Measurements from ENCODE around the gene STK32A.

STK32A gene

GRCh38 chr5:147418613-147419012, 183.8 kb downstream of the STK32A start:
- DNase-seq (ENCODE audit: low spot score): no peak

DNA sequence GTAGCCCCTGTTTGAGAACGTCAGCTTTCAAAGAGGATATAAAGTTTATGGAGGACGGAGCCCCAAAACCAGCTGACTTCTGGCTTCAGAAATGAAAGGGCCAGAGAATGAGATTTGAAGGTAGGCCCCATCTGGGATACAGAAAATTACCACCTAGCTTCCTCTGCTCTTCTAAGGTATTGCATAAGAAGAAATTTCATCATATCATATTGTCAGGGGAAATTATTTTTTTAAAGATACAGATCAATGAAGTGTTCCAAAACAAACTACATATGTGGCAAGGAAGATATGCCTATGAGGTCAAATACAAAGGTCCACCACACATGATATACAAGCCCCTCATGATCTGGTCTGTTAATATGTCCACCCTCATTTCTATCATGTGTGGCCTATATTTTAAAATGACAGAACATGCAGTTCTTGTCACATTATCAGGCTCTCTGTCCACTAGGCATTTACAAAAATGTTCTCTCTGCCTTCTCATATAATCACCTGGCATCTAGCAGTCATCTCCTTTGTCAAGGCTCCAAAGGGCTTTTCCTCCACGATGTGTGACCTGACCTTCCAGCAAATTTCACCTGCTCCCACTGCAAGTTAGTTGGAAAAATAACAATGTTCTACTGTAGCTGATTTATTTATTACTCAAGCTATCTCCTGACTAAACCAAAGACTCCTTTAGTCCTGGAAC, 192.0 kb downstream of the STK32A start:
- DNase-seq (ENCODE audit: low spot score): no peak

DNA sequence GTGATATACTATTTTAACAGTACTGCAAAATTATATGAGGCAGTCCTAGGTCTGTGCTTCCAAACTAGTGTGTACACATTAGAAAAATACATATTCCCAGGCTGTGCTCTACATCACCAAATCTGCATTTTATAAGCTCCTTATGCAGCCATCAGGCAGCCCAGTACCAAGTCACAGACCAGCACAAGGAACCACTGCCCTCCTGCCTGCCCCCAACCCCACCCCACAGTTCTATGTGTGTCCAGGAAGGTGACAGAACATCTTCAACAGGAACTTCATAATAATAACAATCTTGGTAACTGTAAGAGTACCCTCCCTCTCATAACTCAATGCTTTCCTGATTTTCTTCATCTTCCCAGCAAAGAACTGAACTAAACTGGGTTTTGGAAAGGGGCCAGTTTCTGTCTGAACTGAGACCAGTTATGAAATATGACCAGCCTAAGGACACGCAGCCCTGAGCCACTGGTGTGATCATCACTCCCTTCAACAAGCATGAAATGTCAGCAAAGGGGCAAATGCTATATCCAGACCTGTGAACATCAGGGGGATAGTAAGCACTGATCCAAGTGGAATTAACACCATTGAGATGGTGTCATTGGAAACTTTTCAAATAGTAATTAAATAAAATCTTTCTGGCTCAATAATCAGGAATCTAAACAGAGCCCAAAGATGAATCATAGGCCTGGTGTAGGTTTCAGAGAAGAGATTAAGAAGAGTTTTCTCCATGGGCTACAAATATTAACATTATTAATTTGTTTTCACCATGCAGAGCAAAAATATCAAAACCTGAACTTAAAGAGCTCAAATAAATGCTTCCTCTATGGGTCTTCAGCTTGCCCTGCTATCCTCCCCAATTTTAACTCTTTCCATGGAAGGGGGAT, 192.9 kb downstream of the STK32A start:
- DNase-seq (ENCODE audit: low spot score): no peak

GRCh38 chr5:147430628-147431027, 195.8 kb downstream of the STK32A start:
- DNase-seq (ENCODE audit: low spot score): no peak

DNA sequence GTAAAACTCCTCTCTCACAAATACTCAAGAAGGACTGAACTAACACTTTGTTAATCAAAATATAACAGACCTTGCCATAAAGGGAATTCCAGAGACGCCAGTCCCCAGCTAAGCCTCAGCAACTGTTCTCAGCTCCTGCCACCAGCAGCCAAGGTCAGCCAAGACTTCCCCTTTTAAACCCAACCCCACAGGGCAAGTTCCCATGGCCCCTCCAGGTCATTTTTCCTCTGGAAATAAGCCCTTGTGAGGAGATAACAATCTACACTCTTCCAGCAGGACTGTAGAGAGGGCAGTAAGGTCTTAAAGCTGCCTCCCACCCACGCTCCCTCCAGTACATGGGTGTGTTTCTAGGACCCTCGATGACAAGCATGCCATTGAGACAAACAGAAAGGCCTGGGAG, 196.8 kb downstream of the STK32A start:
- no peak for DNase-seq (ENCODE audit: low spot score)

DNA sequence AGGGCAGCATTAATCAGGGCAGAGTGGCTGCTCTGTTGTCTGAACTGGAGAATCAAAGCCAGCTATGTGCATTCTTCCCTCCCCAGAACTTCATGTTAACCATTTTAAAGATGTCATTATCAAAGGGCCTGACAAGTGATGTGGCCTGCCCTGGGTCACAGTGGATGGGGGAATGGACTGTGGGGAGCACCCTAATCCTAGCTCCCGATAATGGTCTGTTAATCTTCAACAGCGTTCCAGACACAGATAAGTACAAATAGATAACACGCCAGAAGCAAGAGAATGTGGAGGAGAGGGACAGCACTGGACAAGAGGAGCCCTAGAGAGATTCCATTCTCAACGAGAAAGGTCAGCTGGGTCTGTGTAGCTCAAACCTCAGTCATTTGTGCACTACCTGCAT, 197.5 kb downstream of the STK32A start:
- no peak for DNase-seq (ENCODE audit: low spot score)

DNA sequence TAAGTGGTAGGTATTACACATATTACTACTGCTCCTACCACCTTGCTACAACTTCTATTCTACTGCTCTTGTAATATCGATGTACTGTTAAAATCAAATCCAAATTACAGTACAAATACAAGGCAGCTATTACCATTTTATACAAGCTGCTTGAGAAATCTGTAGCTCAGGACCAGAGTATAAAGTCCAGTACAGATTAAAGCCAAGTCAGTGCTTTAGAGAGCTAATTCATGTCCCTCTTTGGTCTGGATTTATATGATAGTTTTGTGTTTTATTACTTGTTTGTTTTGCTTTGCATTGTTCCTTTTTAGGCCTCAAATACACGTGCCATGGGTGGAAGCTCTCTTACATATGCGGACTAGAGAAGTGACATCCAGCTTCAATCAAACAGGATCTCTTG, 199.2 kb downstream of the STK32A start:
- DNase-seq (ENCODE audit: low spot score): no peak

DNA sequence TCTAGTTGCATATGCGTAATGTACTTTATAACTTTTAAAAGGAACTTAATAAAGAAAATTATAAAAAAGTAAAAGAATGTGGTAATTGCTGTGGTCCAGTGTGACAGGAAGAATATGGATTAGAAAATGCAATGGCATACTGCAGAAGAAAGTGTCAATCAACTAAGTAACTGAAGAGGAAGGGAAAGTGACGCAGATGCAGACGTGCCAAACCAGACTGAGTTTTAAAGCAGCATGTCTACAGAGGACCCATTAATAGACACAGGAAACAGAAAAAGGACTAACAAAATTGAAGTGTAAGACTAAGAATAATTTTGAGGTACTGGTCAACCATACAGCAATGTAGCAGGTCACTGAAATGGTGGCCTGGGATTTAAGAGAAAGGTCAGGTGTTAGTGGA, 201.8 kb downstream of the STK32A start:
- no peak for DNase-seq (ENCODE audit: low spot score)

- no peak for DNase-seq (ENCODE audit: low spot score)
Measured at GRCh38 chr5:147437161-147437596, 202.4 kb downstream of the STK32A start.

Measured in activated CD4-positive, alpha-beta T cell treated with anti-CD3 and anti-CD28 coated beads, Interleukin-2, Interleukin-4, amounts not matched to agents 100 ng/mL and 50 ng/mL, durations not matched to agents 16 hours and 8 hours (primary cell).